GM12872 (cell line): Measurements from ENCODE around the gene GPX7.

ENCODE experiments used
- TF ChIP-seq, protein P1 (sequence below): IDR thresholded peaks from 3 replicates; pipeline ENCODE4 v1.5.1; 2011; ENCODE audit warnings: low read depth, mild to moderate bottlenecking, low read length, moderate library complexity; ENCODE audit not compliant: insufficient read depth

GPX7 gene

DNA sequence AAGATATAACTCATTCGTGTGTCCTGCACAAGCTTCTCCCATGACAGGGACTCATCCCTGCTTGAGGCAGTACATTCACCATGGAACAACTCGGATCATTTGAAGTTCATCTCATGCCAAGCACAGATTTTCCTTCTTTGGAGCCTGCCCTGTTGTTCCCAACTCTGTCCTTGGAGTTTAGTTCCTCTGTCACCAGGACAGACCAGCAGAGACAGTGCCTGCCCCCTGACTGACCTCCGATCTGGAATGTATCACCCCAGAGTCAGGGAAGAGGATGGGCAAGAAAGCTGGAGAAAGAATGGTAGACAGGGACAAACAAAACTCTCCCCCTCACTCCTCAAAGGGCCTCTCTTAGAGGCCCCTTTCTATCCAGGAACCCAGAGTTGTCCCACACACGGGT, 35.8 kb downstream of the GPX7 start:
- TF ChIP-seq, protein P1, sequence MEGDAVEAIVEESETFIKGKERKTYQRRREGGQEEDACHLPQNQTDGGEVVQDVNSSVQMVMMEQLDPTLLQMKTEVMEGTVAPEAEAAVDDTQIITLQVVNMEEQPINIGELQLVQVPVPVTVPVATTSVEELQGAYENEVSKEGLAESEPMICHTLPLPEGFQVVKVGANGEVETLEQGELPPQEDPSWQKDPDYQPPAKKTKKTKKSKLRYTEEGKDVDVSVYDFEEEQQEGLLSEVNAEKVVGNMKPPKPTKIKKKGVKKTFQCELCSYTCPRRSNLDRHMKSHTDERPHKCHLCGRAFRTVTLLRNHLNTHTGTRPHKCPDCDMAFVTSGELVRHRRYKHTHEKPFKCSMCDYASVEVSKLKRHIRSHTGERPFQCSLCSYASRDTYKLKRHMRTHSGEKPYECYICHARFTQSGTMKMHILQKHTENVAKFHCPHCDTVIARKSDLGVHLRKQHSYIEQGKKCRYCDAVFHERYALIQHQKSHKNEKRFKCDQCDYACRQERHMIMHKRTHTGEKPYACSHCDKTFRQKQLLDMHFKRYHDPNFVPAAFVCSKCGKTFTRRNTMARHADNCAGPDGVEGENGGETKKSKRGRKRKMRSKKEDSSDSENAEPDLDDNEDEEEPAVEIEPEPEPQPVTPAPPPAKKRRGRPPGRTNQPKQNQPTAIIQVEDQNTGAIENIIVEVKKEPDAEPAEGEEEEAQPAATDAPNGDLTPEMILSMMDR = no peak

DNA sequence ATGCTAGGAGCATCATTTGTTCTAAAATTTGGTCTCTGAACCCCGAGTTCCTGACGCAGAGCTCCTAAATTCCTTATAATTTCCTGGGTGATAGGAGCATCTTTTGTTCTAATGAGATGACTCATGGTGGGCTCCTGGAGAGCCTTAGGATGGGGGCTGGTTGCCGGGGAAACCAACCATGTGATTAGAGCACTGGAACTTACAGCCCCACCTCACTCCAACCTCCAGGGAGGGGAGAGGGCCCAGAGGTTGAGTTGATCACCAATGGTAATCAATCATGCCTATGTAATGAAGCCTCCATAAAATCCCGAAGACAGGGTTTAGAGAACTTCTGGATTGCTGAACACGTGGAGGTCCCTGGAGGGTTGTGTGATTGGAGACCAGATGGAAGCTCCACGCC, 38.5 kb downstream of the GPX7 start:
- TF ChIP-seq, protein P1 = no peak

DNA sequence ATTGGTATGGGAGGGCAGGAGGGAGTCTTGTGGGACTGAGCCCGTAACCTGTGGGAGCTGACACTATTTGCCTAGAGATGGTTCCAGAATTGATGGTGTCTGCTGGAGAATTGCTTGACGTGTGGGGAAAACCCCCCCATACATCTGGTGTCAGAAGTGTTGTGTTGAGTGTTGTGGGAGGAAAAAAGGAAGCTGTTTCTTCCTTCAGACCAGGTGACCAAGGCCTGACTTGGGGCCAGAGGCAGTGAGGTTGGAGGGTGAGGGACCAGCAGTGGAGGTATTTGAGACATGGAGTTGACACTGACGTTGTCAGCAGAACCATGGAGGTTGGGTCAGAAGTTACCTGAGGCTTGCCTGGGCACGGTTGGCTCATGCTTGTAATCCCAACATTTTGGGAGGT, 39.1 kb downstream of the GPX7 start:
- TF ChIP-seq, protein P1 = no peak

DNA sequence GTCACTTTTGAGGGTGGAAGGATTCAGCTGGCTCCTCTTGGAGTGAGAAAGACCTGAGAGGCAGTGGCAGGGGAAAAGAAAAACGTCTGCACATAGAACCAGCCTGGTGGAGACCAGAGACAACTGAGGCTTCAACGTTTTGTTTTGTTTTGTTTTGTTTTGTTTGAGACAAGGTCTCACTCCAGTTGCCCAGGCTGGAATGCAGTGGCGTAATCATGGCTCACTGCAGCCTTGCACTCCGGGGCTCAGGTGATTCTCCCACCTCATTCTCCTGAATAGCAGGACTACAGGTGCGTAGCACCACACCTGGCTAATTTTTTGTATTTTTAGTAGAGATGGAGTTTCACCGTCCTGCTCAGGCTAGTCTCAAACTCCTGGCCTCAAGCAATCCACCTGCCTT, 43.1 kb downstream of the GPX7 start:
- TF ChIP-seq, protein P1 = no peak

DNA sequence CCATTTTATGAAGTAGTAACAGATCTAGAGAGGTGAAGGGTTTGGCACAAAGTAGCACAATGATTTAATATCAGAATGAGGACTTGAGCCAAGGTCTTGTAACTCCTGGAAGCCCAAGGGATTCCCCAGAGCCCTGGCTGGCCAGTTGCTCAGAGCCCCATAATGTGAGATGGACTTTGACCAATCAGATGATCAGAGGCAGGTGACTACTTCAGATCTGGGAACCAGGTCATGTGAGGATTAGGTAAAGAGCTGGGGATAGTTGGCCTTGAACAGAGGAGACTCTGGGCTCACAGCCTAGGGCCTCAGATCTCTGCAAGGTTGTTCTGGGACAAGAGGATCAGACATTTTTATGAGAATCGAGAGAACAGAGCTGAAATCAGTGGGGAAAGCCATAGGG, 49.7 kb downstream of the GPX7 start:
- TF ChIP-seq, protein P1 = no peak

DNA sequence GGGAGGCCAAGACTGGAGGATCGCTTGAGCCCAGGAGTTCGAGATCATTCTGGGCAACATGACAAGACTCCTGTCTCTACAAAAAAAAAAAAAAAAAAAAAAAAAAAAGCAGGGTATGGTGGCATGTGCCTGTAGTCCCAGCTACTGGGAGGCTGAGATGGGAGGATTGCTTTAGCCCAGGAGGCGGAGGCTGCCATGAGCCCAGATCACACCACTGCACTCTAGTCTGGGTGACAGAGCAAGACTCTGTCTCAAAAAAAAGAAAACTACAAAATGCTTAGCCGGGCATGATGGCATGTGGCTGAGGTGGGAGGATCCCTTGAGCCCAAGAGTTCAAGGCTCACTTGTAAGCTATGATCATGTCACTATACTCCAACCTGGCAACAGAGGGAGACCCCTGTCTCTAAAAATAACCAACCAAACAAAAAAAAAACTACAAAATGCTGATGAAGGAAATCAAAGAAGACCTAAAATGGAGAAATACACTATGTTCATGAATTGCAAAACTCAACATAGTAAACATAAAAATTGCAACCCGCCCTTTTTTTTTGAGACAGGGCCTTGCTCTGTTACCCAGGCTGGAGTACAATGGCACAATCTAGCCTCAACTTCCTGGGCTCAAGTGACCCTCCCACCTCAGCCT, 51.2 kb downstream of the GPX7 start:
- TF ChIP-seq, protein P1 = no peak

DNA sequence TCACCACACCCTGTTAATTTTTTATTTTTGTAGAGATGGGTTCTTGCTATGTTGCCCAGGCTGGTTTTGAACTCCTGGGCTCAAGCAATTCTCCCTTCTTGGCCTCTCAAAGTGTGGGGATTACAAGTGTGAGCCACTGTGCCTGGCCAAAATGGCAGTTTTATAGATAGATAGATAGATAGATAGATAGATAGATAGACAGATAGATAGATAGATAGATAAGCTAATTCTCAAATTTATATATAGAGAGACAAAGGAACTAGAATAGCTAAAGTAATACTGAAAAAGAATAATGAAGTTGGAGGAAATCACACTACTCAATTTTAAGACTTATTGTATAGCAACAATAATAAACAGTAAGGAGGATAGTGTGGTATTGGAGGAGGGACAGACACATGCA, 51.9 kb downstream of the GPX7 start:
- TF ChIP-seq, protein P1 = no peak

DNA sequence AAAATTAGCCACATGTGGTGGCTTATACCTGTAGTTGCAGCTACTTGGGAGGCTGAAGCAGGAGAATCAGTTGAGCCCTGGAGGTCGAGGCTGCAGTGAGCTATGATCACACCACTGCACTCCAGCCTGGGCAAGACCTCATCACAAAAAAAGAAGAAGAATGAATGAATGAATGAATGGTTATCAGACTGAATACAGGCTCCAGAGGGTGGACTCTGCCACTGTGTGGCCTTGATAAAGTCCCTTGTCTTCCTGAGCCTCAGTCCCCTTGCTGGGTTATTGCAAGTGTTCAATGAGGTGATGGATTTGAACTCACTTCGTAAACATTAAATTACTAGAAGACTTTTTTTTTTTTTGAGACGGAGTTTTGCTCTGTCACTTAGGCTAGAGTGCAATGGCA, 55.5 kb downstream of the GPX7 start:
- TF ChIP-seq, protein P1 = no peak
